Keratinocyte (primary cell): ENCODE data around the gene KRTAP4-2.

Source experiments
- EZH2 ChIP-seq: IDR thresholded peaks from one replicate; pipeline ENCODE4 v1.6.1; 2012; ENCODE audit warnings: inconsistent platforms, mild to moderate bottlenecking, low read length, moderate library complexity
- TF ChIP-seq, protein P1 (sequence below), 3 experiments: IDR thresholded peaks in 1 of 3; conservative IDR thresholded peaks in 1 of 3; optimal IDR thresholded peaks in 1 of 3; 2 replicates in 2 of 3; 3 replicates in 1 of 3; pipeline versions ENCODE3 to v1.5.1; 2011; ENCODE audit warnings: low read length in 3 of 3, mild to moderate bottlenecking in 3 of 3, moderate library complexity in 2 of 3, control low read depth in 1 of 3, inconsistent platforms in 1 of 3; ENCODE audit not compliant: insufficient read depth in 2 of 3; ENCODE audit errors: extremely low read depth in 1 of 3

DNA sequence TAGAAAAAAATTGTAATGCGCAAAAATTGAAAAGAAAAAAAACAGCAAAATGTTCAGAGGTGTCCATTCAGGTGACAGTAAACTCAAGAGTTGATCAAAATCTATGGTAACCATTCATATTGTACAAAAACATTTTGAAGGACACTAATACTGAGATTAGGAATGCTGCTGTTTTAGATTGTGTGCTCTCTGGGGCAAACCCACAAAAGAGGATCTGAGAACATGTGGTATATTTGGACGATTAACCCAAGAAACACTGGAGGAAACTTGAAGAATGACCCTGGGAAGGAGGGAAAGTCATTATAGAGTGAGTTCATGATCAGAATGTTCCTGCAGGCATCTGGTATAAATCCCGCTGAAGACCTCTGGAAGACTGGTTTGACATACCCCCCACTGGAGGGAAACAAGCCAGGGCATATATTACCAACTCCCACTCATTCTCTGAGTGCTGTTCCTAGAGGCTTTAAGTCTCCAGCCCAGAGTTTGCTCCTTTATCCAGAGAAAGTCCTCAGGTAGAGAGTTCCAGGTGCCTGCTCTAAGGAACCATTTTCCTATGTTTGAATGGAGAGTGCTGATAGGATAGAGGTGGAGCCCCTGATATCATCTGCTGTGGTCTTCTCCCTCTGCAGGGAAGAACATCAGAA, 1.2 kb downstream of the KRTAP4-2 start:
- TF ChIP-seq, protein P1, sequence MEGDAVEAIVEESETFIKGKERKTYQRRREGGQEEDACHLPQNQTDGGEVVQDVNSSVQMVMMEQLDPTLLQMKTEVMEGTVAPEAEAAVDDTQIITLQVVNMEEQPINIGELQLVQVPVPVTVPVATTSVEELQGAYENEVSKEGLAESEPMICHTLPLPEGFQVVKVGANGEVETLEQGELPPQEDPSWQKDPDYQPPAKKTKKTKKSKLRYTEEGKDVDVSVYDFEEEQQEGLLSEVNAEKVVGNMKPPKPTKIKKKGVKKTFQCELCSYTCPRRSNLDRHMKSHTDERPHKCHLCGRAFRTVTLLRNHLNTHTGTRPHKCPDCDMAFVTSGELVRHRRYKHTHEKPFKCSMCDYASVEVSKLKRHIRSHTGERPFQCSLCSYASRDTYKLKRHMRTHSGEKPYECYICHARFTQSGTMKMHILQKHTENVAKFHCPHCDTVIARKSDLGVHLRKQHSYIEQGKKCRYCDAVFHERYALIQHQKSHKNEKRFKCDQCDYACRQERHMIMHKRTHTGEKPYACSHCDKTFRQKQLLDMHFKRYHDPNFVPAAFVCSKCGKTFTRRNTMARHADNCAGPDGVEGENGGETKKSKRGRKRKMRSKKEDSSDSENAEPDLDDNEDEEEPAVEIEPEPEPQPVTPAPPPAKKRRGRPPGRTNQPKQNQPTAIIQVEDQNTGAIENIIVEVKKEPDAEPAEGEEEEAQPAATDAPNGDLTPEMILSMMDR (optimal IDR thresholded peaks at IDR 0.05 in 1 of 3, IDR thresholded peaks at IDR 0.05 in 1 of 3, conservative IDR thresholded peaks at IDR 0.05 in 1 of 3; ENCODE audit: extremely low read depth in 1 of 3, insufficient read depth in 2 of 3, low read length in 3 of 3) = no peak
- TF ChIP-seq EZH2 = no peak
